IPS-15b (cell line): ENCODE measurements around the gene NSFL1C.

Source experiments
- H3K27me3 ChIP-seq: one replicate; pipeline ENCODE4 v1.6.1; 2013; ENCODE audit warnings: low read length; ENCODE audit not compliant: control insufficient read depth, insufficient read depth
- H3K36me3 ChIP-seq: one replicate; pipeline ENCODE4 v1.6.1; 2013; ENCODE audit warnings: low read length; ENCODE audit not compliant: control insufficient read depth, insufficient read depth
- H3K4me1 ChIP-seq: one replicate; pipeline ENCODE4 v1.6.1; 2013; ENCODE audit warnings: mild to moderate bottlenecking, low read length; ENCODE audit not compliant: control insufficient read depth, insufficient read depth
- H3K4me3 ChIP-seq: one replicate; pipeline ENCODE4 v1.5.1; 2013; ENCODE audit warnings: low read depth, low read length
- H3K9ac ChIP-seq: one replicate; pipeline ENCODE4 v1.6.1; 2013; ENCODE audit warnings: low read depth, mild to moderate bottlenecking, low read length
- H3K9me3 ChIP-seq: one replicate; pipeline ENCODE4 v1.6.1; 2013; ENCODE audit warnings: mild to moderate bottlenecking, low read length; ENCODE audit not compliant: control insufficient read depth, insufficient read depth

Gene NSFL1C

DNA sequence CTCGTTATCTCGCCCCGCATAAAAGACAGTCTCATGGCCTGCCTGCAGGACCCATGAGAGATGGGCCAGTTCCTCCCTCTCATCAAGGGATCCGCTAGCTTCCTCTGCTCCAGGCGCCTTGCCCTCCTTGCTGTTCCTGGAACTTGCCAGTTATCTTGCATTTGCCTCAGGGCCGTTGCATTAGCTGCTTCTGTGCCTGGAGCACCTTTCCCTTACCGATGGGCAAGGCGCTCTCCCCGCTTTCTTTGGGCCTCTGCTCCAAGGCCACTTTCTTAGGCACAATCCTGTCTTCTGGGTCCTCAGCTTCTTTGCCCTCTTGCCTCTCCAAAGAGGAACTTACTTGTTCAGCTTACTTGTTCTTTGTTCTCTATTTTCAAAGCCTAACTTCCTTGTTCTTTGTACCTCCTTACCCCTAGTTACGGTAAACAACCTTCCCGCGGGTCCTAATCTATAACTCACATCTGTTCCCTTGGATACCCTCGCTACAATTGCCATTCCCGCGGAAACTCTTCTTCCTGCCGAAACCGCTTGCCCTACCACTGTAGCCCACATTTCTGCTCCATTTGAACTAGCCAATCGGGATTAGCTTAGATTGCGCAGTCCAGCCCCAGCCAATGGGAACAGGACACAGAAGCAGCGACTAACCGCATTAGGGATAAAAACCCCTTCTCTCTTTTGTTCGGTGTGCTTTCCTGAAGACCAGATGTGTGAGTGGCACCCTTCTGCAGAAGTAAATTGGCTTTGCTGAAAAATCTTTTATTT is 887 bp upstream of the NSFL1C start:
- H3K9me3 ChIP-seq, result no peaks in the 10 kb centered on the region
- H3K36me3 ChIP-seq, result no peaks in the 10 kb centered on the region
- peak overlapping the region; percentile 33 for H3K4me3 ChIP-seq
- H3K9ac ChIP-seq, result no peak overlapping the region
- H3K27me3 ChIP-seq, result no peaks in the 10 kb centered on the region
- H3K4me1 ChIP-seq, result peaks cover 15% of the 10 kb centered on the region

DNA sequence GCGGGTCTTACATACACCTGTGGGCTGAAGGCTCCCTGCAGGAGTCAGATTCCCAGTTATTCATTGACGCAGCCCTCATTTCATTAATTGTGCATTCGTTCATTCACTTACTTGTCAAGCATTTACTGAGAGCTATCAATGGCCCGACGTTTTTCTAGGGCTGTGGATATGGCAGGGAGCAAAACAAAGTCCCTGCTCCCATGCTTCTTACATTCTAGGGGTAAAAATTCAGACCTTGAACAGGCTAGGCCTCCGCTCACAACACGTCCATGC is 369 bp upstream of the NSFL1C start:
- Histone ChIP-seq H3K36me3 (no peaks in the 10 kb centered on the region), H3K4me3 (peak overlapping the region; percentile 33), H3K27me3 (no peaks in the 10 kb centered on the region), H3K4me1 (peaks cover 15% of the 10 kb centered on the region), H3K9ac (no peak overlapping the region), H3K9me3 (no peaks in the 10 kb centered on the region)

DNA sequence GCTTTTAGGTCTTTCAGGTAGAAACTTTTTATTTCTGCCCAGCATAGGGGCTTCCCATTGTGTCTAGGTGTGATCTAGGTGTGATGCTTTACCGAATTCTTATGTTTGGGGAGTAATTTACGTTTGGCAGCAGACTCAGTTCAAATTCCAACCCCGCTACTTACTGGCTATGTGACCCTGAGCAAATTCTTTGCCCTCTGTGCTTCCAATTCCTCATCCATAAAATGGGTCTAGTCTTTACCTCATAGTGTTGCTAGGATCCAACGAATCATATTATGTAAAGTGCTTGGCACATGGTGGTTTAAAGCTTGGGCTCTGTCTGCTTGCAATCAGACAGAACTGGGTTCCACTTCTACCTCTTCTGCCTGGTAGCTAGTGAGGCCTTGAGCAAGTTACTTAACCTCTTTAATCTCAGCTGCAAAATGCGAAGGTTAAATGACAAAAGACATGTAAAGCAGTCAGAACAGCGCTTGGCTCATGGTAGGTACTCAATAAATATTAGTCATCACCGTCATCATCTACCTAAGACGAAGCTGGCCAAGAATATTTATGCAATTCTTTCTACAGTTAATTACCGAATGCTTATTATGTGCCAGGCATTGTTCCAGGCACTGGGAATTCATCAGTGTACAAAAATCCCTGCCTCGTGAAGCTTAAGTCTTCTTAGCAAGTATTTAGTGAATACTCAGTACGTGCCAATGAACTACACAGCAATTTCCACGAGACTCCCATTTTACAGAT is 1.0 kb downstream of the NSFL1C start:
- H3K4me3 ChIP-seq, result peak overlapping the region; percentile 85
- peaks cover 15% of the 10 kb centered on the region for H3K4me1 ChIP-seq
- no peaks in the 10 kb centered on the region for H3K9me3 ChIP-seq
- no peaks in the 10 kb centered on the region for H3K36me3 ChIP-seq
- no peaks in the 10 kb centered on the region for H3K27me3 ChIP-seq
- H3K9ac ChIP-seq, result peak overlapping the region; percentile 50

DNA sequence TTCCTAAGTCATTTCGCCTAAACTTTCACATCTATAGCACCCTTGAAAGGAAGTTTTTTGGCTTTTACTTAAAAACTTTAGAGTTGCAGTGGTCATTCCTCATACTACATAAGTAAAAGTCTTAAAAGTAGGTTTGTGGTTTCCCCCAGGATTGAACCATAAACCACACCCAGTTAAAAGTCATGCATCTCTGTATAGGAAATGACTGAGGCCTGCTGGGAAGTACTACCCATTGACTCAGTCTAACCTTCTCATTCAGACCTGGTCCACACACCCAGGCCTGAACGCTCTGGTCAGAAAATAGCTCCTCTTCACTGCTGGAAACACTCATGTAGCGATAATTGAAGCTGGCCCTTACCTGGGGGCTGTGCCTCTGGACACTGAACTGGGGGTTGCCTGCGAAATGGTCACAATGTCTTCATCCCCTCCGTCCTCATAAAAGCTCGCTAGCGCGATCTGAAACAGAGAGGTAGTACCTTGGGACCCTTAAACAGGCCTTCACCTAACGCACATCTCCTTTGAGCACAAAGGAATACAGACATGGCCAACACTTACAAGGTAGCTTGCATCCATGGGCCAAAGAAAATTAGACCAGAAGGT is 2.6 kb downstream of the NSFL1C start:
- no peaks in the 10 kb centered on the region for H3K27me3 ChIP-seq
- no peak overlapping the region for H3K9ac ChIP-seq
- H3K9me3 ChIP-seq, result no peaks in the 10 kb centered on the region
- H3K4me3 ChIP-seq, result no peak overlapping the region
- peaks cover 2% of the 10 kb centered on the region for H3K36me3 ChIP-seq
- peaks cover 13% of the 10 kb centered on the region for H3K4me1 ChIP-seq

DNA sequence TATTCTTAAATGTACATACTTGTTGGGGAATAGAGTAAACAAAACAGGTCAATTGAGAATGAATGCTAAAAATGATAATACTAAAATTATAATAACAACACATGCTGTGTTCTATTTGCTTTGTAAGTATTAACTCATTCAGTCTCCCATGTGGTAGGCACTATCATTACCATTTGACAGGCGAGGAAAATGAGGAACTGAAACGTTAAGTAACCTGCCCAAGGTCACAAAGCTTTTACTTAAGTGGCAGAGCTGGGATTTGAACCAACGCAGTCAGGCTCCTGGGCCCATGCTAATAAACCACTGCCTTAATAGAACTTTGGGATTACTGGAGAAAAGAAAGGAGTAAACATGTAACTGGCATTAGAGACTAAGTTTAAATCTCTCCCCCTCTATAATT is 3.8 kb downstream of the NSFL1C start:
- H3K4me1 ChIP-seq, result peaks cover 11% of the 10 kb centered on the region
- H3K27me3 ChIP-seq, result no peaks in the 10 kb centered on the region
- peaks cover 4% of the 10 kb centered on the region for H3K36me3 ChIP-seq
- H3K9ac ChIP-seq, result no peak overlapping the region
- no peaks in the 10 kb centered on the region for H3K9me3 ChIP-seq
- no peak overlapping the region for H3K4me3 ChIP-seq

DNA sequence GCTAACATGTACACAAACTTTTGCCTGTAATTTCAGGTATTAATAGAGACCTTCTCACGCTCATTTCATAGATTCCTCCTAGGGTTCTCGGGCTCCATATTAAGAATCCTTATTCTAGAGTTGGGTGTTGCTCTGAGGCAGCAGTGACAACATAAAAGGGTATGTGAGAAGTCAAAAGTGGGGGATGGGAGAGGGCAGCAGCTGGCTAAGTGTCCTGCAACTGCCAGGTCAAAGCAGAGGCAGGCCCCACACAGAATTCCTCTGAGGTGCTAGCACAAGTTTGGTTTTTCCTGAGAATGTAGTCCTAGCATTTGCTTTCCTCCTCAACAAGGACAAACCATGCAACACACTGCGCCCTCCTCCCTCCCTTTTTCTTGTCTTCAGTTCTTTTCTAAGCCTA is 4.6 kb downstream of the NSFL1C start:
- no peak overlapping the region for H3K9ac ChIP-seq
- no peaks in the 10 kb centered on the region for H3K27me3 ChIP-seq
- peaks cover 6% of the 10 kb centered on the region for H3K4me1 ChIP-seq
- H3K9me3 ChIP-seq, result no peaks in the 10 kb centered on the region
- no peak overlapping the region for H3K4me3 ChIP-seq
- peaks cover 4% of the 10 kb centered on the region for H3K36me3 ChIP-seq

DNA sequence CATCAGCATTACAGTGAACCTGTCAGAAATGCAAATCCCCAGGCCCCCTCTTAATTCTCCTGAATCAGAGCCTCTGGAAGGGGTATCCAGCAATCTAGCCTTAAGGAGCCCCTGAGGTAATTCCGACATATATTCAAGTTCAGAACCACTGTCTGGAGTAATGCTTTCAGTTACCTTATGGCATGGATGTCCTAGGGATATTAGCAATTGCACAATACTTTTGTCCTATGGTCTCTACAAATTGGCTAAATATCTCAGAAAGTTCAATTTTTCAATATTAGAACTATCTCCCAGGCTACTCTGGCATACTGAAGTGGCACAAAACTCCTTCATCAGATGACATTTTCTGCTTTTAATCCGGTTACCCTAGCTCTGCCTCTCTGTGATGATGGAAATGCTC is 6.4 kb downstream of the NSFL1C start:
- no peaks in the 10 kb centered on the region for H3K9me3 ChIP-seq
- H3K4me1 ChIP-seq, result peaks cover 2% of the 10 kb centered on the region
- no peak overlapping the region for H3K9ac ChIP-seq
- no peak overlapping the region for H3K4me3 ChIP-seq
- H3K27me3 ChIP-seq, result no peaks in the 10 kb centered on the region
- peaks cover 4% of the 10 kb centered on the region for H3K36me3 ChIP-seq

DNA sequence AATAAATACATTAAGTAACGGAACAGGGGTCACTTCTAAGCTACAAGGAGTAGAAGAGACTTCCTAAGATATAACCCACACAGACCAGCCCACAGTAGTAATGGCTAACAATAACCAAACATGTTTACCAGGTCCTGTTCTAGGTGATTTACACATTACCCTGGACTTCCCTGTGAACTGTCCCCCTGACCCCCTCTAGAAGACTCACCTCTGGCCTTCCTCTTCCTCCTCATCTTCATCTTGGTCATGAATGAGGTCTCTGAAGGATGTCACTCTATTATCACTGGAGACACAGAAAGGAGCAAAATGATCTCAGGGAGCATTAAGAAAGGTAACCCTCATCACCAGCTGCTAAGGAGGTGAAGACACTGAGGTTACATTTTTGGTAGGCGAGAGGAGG is 8.7 kb downstream of the NSFL1C start:
- H3K36me3 ChIP-seq, result peaks cover 14% of the 10 kb centered on the region
- no peaks in the 10 kb centered on the region for H3K27me3 ChIP-seq
- H3K4me1 ChIP-seq, result no peaks in the 10 kb centered on the region
- no peak overlapping the region for H3K9ac ChIP-seq
- H3K9me3 ChIP-seq, result no peaks in the 10 kb centered on the region
- no peak overlapping the region for H3K4me3 ChIP-seq

DNA sequence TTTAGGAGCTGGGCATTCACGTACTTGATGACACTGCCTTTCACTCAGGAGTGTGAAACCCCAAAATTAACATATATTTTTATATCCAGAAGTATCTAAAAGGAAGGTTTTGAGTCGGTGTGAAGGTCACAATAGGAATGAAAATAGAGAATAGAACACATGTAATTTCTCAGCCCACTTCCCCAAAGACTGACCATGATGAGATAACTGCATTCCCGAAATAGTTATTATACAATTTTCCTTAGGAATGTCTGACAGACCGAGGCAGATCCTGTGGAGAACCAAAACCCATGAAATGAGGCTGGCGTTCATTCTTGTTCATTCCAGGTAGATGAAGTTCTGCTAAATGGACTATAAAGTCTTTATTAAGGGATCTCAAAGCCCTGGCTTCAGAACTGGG is 10.3 kb downstream of the NSFL1C start:
- no peaks in the 10 kb centered on the region for H3K9me3 ChIP-seq
- peaks cover 30% of the 10 kb centered on the region for H3K36me3 ChIP-seq
- H3K4me1 ChIP-seq, result no peaks in the 10 kb centered on the region
- no peak overlapping the region for H3K9ac ChIP-seq
- H3K27me3 ChIP-seq, result no peaks in the 10 kb centered on the region
- H3K4me3 ChIP-seq, result no peak overlapping the region

DNA sequence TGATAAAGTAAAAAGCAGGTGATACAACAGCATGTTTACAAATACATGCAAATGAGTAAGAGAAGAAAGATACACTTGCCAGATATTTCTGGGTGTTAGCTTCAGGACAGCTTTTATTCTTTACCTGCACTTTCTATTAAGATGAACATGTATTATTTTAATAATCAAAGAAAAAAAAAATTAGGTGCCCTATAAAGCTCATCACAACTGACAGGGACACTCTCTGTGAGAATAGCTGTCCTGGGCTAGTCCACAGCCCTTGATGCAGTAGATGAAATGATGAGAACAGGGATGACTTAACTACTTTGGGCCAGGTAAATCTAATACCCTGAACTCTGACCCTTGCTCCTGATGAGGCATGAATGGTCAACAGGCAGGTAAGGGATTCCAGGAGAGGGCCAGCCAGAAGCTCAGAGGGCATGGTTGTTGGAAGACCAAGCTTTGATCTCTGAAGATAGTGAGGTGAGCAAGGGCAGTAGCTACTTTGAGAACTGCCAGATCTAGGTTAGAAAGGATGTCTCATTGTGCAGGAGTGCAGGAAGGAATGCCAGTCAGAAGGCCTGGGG is 15.6 kb downstream of the NSFL1C start:
- Histone ChIP-seq H3K36me3 (peaks cover 44% of the 10 kb centered on the region), H3K4me1 (no peaks in the 10 kb centered on the region), H3K9ac (no peak overlapping the region), H3K9me3 (no peaks in the 10 kb centered on the region), H3K4me3 (no peak overlapping the region), H3K27me3 (no peaks in the 10 kb centered on the region)

DNA sequence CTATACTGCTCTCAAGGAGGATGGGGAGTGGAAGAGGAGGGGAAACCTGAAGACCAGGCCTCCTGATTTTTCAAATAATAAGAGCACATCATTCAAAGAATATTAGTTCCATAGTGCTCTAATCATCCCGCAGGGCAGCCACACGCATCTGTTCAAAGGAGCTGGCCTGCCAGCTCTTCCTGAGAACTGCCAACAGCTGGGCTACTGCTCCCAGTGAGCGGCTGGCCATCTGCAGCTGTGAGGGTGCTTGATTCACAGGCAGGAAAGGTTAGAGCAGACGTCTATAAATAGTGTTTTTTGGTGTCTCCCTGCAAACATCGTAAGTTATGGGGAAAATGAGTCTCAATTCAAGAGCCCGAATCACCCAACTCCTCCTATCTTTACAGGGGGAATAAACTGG is 17.3 kb downstream of the NSFL1C start:
- Histone ChIP-seq H3K4me3 (no peak overlapping the region), H3K9ac (no peak overlapping the region), H3K36me3 (peaks cover 50% of the 10 kb centered on the region), H3K4me1 (no peaks in the 10 kb centered on the region), H3K27me3 (no peaks in the 10 kb centered on the region), H3K9me3 (no peaks in the 10 kb centered on the region)
